T-helper 2 cell (primary cell): ENCODE results near the gene VAMP2.

Experiments used
- DNase-seq, 5 experiments: peaks; one replicate each; pipeline versions ENCODE4 v3.0.0 to v3.0.0-alpha.2; 2012 to 2022

Gene VAMP2

DNA sequence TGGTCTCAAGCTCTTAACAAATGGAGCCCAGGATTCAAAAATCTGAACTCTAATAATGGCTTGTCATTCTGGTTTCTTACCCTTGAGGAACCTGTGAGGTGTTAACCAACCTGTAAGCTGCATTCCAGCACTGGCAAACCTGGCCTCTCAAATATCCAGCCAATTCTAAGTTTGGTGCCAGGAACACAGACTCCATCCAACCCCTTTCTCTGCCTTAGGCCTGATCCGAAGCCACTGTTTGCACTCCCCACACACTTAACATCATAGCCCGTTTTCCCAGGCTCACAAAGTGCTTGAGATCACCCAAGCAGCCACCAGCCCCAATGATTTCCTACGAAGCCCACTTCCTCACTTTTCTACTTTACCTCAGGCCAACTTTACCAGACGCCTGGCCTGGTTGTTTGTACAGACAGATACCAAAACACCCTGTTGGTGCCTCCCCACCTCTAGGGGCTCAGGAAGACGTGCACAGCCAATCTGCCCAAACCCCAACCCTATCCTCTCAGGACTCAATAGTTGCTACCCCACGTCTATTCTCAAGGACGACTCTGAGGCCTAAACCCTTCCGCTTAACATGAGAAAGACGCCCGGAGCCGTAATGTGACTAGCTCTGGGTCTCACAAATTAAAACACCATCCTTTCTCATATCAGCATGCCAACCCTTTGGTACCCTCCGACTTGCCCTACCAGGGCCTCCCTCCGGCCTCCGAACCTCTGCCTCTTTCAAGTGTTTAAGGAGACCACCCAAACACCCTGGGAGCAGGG lies 7.3 kb downstream of the VAMP2 start:
- DNase-seq: peak in 1 of 5 experiments; percentile 37

DNA sequence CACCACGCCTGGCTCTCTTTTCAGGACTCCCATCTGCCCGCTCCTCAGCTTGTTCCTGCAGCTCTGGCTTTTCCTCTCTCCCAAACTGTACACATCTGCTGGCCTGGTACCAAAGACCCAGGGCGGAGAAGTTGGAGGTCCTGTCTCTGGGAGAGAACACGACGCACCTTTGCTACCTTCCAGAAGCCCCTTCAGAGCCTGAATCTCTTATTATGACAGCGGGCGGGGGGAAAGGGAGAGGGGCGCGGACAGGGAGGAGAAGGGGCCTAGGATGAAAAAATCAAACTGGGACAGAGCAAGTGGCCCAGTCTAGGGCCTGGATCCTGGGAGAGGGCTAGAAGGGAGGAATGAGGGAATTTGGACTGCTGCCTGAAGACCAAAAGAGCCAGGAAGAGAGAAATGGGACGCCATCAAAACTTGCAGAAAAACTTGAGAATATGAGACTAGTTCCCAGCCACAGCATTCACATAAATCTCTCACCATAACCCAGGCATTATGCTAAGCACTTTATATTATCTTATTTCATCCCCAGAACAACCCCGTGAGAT lies 8.1 kb downstream of the VAMP2 start:
- DNase-seq: no peak

DNA sequence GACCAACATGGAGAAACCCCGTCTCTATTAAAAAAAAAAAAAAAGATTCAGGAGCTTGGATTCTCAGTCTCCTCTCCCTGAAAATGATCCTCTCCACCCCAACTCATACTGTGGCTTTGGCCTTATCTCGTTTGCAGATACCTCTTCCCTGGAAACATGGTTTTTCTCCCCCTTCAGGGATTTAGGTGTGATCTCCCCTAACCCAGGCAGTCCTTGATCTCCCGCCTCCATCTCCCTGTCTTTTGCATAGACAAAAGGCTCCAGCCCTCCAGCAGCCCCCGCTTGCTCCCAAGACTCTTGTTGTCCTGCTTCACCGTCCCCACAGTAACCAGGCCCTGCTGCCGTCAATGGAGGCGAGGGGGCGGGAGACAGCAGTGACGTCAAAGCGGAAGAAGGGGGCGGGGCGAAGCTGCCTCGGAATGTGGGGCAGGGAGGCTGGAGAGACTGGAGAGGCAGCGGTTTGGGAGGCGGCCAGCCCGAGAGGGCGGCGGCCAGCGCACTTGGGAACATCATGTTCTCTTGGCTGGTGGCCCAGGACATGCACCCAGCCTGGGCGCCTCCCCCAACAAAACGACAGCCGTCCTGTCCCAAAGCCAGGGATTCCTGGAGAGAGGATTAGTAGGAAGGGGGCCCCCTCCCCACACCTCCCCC lies 8.7 kb downstream of the VAMP2 start:
- DNase-seq: peak; percentile 79 to 96 (median 86)

DNA sequence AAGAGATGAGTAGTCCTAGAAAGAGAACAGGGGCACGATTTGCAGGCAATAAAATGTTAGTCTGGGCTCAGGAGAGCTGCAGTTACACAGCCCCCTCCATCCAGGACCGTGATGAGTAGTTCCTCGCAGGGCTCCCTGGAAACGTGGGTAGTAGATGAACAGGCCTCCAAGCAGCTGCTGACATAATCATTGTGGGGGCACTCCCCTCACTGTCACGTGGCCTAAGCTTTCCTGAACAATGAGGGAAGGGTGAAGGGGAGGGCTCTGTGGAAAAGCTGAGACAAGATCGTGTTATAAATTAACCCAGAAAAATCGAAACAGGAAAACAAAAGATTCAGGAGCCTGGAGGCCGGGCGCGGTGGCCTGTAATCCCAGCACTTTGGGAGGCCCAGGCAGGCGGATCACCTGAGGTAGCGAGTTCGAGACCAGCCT lies 9.2 kb downstream of the VAMP2 start:
- no peak for DNase-seq

DNA sequence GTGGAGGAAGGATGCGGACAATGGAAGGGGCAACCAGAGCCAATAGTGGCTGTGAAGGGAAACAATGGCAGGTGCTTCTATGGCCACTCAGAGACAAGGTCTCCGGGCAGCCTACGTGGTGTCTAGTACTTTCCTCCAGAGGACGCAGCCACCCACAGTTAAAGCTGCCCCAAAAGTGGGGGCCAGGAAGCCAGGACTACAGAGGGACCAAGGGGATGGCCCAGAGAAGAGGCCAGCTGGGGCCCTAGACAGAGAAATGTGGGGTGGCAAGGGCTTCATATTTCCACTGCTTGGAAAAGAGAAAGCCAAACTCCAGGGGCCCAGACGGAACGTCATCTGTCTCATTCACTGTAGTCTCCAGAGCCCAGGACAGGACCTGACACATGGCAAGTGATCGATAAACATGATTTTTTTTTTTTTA lies 9.7 kb downstream of the VAMP2 start:
- DNase-seq: no peak

DNA sequence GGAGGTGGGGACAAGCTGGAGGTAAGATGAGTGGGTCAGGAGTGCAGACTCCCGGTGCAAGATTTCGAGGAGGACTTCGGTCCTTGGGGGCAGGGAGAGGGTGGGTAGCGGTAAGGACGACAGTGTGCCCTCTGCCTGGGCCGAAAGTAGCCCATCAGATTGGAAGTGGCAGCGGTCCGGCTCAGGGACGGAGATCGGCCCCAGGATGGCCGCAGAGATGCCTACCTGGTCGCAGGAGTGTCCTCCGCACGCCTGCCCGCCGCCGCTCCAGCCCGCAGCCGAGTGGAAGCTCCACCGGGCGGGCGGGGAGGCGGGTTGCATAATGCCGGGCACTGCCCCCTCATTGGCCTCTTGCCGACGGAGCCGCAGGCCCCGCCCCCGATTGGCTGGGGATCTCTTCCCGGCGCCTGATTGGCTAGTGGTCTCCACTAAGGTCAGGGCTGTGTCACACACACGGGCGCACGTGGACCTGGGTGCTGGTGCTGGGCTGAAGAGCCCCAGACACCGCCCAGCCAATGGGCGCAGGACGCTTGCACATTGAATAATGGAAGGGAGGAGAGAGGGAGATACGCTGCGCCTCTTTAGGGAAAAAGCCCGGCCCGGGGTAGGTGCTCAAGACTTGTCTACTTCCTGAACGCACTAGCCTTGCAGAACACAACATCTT lies 10.5 kb downstream of the VAMP2 start, which contains the start of gene PER1:
Gene PER1 (minus strand): TSS at position 293 of the 664 bp plus-strand sequence. CDS start 1,698 bp downstream, outside the sequence.
- DNase-seq: peak; percentile 66 to 88 (median 82)

DNA sequence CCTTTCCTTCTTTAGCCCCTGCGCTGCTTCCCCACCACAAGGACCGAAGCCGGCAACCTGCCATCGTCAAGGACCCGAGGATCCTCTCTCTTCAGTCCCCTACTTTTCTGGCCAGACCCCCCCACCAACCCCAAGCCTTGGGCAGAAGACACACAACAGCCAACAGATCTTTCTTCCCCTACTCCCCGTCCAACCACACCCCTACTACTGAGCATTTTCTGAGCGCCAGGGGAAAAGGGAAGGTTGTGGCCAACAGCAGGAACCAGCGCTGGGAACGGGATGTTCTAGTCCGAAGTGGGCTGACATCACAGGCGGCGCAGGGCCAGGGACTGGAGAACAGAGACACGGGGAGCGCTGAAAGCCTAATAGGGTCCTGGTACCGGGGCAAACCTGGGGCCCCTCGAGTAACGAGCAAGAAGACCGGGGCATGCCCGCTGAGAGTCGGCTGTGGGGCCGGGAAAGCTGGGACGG lies 11.1 kb downstream of the VAMP2 start:
- peak in 1 of 5 experiments; percentile 30 for DNase-seq

DNA sequence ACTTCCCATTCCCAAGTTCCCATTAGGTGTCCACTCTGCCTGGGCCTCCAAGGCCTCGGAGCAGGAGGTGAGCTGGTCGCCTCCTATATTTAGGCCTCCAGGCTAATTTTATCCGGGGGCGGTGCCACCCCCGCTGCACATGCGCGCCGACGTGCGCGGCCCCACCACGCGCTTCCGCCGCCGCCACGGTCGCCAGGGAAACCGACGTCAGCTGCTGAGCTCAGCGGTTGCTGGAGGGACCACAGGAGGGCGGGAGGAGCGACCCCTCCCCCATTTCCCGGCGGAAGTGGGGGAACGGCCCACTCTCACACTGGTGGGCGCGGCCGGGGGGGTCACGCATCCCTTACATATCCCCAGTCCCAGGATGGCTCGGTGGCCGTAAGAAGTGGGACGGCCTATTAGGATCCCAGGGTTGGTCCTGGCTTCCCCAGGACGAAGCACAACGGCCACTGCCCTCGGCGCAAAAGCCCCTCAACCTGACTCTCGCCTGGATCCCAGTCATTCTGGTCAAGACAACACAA lies 11.6 kb downstream of the VAMP2 start:
- peak; percentile 75 to 93 (median 91) for DNase-seq

DNA sequence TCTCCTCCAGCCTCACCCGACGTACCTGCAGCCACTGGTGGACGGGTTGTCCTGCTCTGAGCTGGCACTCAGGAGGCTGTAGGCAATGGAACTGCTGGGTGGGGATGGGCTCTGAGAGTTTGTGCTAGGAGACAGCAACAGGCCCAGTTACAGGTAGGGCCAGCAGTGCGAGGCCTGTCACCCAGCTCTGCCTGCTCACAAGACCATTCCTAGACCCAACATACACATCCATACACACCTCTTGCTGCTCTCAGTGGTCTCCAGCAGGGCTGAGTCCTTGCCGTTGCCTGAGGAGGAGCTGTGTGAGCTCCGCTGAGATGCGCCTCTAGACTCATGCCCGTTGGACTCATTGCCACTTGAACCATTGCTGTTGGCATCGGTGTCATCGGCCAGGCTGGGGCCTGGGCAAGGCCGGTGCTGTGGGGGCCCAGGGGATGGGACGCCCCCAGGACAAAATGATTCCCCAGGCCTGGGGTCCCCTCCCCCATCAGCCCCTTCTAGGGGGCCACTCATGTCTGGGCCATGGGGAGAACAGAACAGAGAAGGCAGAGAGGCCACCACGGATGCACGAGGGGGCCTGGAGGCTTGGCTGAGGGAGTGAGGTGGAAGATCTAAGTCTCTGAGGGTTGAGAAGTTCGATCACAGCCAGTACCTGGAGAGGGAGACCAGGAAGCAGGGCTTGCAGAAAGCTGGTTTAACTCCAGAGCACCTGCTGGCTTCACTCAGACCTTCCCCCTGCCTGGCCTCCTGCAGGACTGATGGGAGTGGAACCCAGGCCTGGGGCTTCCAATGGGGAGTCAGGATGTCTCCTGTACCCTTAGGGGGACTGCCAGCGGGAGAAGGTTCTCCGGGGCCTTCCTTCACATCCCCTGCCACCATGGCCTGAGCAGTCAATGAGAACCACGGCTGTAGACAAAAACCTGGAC lies 12.3 kb downstream of the VAMP2 start:
- DNase-seq: no peak

DNA sequence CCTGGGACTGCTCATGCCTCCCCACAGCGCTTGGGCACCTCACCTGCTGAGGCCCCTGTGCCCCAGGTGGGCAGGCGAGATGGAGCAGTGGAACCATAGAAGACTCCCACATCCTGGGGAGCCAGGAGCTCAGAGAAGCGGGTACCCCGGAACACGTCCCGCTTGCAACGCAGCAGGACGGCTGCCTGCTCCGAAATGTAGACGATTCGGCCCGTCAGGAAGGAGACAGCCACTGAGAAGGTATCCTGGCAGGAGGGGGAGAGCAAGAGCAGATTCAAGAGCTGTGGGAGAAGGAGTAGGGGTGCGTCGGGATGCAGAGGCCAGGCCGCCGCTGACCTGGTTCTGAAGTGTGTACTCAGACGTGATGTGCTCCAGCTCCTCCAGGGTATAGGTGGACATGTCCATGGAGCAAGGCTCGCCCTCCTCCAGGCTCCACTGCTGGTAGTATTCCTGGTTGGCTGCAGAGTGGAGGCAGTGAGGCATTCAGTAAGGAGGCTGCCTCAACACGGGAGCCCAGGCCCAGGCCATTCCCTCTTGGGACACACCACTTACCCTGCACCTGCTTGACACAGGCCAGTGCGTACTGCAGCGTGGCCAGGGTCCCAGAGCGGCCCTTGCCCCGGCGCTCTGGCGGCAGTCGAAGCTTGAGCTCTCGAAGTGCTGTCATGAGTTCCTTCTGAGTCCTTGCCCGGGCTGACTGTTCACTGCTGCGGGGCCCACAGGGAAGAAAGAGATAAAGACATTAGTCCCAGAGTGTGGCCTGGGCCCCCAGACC lies 13.1 kb downstream of the VAMP2 start:
- DNase-seq: no peak

DNA sequence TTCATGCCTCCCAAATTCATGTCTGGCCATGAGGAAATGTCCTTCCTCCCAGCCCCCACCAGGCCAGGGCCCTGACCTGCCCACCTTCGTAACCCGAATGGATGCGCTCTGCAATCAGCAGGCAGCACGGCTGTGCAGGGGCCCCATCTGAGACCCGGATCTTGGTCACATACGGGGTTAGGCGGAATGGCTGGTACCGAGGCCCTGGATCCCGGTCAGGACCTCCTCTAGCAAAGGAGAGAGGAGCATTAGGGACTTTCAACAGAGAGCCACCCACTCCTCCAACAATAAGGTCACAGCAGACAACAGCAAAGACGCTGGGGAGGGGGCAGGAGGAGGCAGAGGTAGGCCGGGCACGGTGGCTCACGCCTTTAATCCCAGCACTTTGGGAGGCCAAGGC lies 14.2 kb downstream of the VAMP2 start:
- no peak for DNase-seq

DNA sequence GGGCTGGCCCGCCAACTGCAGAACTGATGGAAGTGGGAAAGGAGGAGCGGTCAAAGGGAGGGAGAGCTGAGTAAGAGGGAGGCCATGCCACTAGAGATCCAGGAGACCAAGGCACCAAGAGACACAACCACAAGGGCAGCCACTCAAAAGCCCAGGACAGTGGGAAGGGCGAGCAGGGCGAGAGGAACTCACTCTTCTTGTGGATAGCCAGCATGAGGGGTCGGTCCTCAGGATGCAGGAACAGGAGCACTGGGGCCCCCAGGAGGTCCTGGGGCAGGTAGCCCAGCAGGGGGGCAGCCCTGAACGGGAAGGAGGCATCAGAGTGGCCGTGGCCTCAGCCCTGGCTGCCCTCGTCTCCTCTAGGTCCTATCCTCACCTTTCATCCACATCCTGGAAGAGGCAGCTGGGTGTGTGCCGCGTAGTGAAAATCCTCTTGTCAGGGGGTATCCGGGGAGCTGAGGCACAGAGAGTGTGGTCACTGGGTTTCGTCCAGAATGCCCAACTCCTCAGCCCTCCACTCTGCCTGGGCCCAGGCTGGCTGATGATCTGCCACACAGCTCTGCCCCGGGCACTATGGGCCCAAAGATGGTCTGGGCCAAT lies 14.8 kb downstream of the VAMP2 start:
- DNase-seq: no peak

DNA sequence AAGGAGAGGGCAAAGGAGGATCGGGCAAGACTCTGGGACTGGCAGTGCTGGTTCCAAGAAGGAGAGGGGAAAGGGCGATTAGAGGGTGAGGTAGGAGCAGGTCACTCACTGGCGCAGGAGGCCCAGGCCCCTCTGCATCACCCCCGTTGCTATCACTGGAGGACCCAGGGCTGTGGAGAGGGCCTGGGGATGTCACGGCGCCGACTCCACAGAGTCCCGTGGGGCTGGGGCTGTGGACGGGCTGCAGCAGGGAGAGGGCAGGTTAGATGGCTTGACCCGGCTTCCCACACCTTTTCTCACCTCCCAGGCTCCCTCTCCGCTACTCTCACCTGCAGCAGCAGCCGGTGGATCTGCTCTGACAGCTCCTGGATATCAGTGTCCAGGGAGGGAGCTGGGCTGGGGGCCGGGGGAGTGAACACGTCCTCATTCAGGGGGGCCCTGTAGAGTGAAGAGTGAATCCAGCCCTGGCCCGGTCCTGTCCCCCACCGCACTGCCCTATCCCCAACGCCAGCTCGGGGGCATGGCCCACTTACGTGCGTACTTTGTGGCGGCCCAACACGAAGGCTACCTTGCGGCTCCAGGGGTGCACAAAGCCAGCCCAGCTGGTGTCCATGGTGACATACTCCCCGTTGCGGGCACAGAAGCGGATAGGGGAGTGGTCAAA lies 15.5 kb downstream of the VAMP2 start:
- no peak for DNase-seq

DNA sequence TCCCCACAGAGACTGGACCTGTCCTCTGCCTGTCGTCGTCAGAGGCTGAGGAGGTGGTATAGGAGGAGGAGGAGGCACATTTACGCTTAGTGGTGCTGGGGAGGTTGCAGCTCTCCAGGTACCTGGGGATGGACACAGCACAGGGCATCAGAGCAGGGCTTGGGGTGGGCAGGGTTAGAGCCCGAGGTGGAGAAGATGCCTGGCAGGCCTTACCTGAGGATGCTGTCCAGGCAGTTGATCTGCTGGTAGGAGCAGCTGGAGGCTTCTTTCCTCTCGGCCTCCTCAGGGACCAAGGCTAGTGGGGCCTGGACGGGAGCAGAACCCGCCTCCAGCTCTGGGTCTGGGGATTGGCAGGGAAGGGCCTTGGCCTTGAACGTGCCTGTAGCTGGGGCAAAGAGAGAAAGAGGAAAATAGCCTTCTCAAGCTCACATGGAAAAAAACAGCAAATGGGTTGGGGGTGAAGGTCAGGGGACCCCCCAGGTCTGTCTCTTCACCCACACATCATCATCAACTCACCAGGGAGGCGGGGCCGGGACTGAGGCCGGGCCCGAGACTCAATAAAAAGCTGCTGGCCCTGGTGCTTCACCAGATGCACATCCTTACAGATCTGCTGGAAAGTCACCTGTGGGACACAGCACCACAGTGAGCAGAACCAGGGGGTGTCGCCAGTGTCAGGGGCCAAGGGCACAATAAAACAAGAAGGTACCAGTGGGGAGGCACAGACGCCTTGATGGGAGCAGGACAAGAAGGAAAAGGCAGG lies 16.2 kb downstream of the VAMP2 start:
- DNase-seq: no peak

DNA sequence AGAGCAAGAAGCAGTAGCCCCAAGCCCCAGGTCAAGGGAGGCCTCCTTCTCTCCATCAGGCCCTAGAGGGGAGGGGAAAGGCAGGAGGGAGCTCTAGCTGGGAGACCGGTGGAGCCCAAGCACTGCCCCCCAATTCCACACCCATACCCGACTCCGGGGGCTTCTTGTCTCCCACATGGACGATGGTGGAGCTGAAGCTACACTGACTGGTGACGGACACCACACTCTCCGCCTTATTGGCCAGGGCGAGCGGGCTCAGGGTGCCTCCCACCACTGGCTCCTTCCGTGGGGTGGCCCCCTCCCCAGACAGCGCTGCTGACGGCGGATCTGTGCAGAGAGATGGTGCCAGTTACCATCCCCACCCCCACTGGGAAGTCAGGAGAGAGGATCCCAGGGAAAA lies 16.9 kb downstream of the VAMP2 start:
- DNase-seq: no peak

DNA sequence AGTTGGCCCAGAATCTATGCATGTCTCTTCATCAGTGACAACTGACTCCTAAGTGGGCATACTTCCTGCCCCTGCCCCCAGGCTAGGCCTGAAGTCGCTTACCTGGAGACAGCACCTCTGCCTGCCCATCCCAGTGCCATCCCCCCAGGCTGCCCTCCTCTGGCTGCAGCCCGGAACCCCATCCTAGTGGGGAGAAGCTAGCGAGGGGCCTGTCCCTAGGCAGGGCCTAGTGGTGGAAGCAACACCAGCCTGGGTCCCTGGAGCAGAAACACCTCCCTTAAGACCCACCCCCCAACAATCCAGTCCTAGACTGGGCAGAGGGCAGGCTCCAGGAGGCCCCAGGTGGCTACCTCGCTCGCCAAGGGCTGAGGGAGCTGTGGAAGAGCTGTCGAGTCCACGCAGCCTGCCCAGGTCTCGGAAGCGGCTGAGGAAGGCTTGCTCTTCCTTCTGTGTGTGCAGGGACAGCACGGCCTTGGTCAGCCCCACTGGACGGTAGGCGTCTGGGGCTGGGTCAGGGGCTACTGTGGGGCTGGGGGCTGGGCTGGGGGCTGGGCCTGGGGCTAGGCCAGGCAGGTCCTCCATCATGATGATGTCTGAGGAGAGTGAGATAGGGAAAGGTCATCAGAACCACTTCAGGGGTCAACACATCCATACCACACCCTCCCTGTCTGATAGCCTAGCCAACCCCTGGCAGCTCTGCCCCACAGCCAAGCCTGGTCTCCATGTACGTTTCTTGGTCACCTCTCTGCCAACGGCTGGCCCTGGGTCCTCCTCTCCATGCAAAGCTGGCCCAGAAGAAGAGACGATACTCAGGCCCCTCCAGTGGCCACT lies 18.1 kb downstream of the VAMP2 start:
- DNase-seq: no peak

DNA sequence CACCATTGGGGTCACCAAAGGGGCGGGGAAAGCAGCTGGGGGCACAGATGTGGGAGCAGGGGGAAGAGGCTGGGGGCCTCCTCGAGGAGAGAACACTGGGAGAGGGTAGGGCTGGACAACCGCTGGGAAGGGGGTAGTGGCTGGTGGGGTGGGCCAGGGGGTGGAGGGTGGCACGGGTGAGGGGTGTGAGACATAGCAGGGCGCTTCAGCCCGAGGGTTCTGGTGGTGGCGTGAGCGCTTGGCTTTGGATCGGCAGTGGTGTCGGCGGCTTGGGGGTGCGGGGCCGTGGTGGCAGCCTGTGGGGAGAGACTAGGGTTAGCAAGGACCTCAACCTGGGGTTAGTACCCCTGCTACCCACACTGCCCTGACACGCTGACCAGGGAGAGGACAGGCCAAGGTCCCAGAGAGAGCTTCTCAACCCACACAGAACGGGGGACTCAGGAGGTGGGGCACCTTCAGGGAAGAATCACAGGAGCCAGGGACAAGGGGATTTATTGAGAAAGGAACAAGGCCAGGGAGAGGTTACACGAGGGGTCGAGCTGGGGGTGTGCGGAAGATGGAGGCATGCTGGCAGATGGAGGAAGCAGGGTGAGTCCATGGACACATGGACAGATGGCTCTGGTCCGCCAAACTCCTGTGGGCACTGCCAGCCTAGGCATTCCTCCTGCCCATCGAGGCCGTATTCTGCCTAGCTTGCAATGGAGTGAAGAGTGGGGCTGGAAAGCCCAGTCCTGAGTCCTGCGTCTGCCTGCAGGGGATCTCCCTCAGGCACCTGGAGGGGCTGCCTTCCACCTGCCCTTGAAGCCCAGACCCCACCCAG lies 19.0 kb downstream of the VAMP2 start:
- DNase-seq: no peak
